LNCaP clone FGC (cell line): ENCODE measurements around the gene IMPACT.
A peak's percentile ranks its signal among the peaks of the same experiment; 100 is the strongest.

Experiments
- DNase-seq: peaks from one replicate; pipeline ENCODE4 v3.0.0-alpha.2; 2011; ENCODE audit warnings: low read depth
- H3K4me3 ChIP-seq: 2 replicates; pipeline ENCODE4 v1.5.1; 2011; ENCODE audit warnings: mild to moderate bottlenecking, low read depth, low read length, control low read depth
- CTCF ChIP-seq: IDR thresholded peaks from 2 replicates; pipeline ENCODE4 v1.5.1; 2012; ENCODE audit warnings: mild to moderate bottlenecking; ENCODE audit not compliant: control insufficient read depth, insufficient read depth; ENCODE audit errors: extremely low read depth

The IMPACT gene

GRCh38 chr18:24395049-24395795 lies 31.2 kb upstream of the IMPACT start:
- no peak for TF ChIP-seq CTCF
- H3K4me3 ChIP-seq, result no peak overlapping the region
- DNase-seq, result no peak

GRCh38 chr18:24396082-24396633 lies 30.3 kb upstream of the IMPACT start:
- no peak for TF ChIP-seq CTCF
- H3K4me3 ChIP-seq, result peak overlapping the region; percentile 84
- DNase-seq, result no peak

GRCh38 chr18:24397131-24397693 lies 29.3 kb upstream of the IMPACT start:
- DNase-seq, result peak; percentile 73
- peak overlapping the region; percentile 84 for H3K4me3 ChIP-seq
- no peak for TF ChIP-seq CTCF

GRCh38 chr18:24397694-24398368 lies 28.6 kb upstream of the IMPACT start, which contains the start of gene OSBPL1A:
Gene OSBPL1A (minus strand): TSS chr18:24397824. CDS start chr18:24377533, 20,291 bp downstream.
- peak; percentile 96 for DNase-seq
- peak within 1 kb of the TSS; percentile 84 for H3K4me3 ChIP-seq
- no peak for TF ChIP-seq CTCF

DNA sequence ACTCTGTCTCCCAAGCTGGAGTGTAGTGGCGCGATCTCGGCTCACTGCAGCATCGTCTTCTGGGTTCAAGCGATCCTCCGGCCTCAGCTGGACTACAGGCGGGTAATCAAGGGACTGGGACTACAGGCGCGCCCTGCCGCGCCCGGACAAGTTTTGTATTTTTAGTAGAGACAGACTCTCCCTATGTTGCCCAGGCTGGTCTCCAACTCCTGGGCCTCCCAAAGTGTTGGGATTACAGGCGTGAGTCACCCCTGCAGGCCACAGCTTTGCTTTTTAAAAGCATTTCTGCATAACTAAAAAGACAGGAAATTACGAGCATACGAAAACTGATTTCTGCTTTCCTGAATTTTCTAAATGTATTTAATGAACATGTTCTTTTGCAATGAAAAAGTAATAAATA lies 27.9 kb upstream of the IMPACT start:
- no peak for TF ChIP-seq CTCF
- DNase-seq, result no peak
- H3K4me3 ChIP-seq, result peak overlapping the region; percentile 84

DNA sequence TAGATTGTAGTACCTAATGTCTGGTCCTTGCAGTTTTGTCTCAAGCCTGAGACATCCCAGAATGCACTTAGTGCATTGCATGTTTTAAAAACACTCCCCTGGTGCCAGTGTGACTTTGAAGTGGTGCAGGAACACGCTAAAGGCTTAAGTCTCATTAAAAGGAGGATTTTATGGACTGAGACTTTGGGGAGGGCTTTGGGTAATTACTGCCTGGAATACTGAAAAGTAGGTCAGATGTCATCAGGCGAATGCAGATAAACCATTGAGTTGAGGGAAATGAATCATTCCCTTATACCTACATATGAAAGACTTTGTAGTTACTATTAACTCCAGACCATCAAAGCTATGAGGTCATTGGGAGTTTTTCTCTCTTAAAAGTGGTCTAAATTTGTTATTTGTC lies 25.9 kb upstream of the IMPACT start:
- DNase-seq, result no peak
- H3K4me3 ChIP-seq, result no peak overlapping the region
- no peak for TF ChIP-seq CTCF
